GM12891 (cell line): ENCODE data around the gene TOP1.

ENCODE experiments used
- PAX5 ChIP-seq: IDR thresholded peaks from 2 replicates; pipeline ENCODE4 v1.6.1; 2011; ENCODE audit warnings: low read length, moderate library complexity, mild to moderate bottlenecking; ENCODE audit not compliant: insufficient read depth, severe bottlenecking
- POLR2A ChIP-seq: IDR thresholded peaks from 2 replicates; pipeline ENCODE4 v1.6.1; 2011; ENCODE audit warnings: low read depth, low read length, control low read depth
- POLR2AphosphoS5 ChIP-seq: IDR thresholded peaks from 2 replicates; pipeline ENCODE4 v1.6.1; 2011; ENCODE audit warnings: low read depth, low read length, control low read depth
- SPI1 ChIP-seq: IDR thresholded peaks from 2 replicates; pipeline ENCODE4 v1.6.1; 2011; ENCODE audit warnings: low read depth, low read length, control low read depth
- TAF1 ChIP-seq: IDR thresholded peaks from 2 replicates; pipeline ENCODE4 v1.6.1; 2011; ENCODE audit warnings: low read depth, low read length, control low read depth

DNA sequence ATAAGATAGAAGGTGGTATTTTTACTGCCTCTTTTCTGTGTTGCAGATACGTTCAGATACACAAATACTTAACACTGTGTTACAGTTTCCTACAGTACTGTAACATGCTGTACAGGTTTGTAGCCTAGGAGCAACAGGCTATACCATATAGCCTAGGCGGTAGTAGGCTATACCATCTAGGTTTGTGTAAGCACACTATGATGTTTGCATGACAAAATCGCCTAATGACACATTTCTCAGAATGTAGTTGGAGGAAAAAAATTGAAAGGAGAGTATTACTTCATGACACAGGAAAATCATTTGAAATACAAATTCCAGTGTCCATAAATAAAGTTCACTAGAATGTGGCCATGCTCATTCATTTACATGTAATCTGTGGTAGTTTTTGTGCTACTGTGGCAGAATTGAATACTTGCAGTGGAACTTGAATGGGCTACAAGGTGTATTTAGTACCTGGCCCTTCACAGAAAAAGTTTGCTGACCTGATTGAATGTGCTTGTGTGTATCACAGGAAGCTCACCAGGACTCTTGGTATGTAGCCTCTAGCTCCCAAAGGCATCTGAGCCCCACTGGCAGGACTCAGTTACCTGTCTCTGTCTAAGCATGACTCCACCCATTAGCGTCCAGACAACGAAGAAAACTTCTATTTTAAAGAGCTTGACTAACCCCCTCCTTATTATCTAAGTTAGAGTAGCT, 18.8 kb downstream of the TOP1 start:
- TF ChIP-seq POLR2A (no peak), POLR2AphosphoS5 (no peak), PAX5 (no peak), TAF1 (no peak), SPI1 (no peak)
